GM12874 (cell line): ENCODE data around the gene KLK3.

Source experiments
- CTCF ChIP-seq: IDR thresholded peaks from 2 replicates; pipeline ENCODE4 v1.5.1; 2011; ENCODE audit warnings: low read depth, mild to moderate bottlenecking, control low read depth, low read length, moderate library complexity; ENCODE audit not compliant: insufficient read depth

Gene KLK3

DNA sequence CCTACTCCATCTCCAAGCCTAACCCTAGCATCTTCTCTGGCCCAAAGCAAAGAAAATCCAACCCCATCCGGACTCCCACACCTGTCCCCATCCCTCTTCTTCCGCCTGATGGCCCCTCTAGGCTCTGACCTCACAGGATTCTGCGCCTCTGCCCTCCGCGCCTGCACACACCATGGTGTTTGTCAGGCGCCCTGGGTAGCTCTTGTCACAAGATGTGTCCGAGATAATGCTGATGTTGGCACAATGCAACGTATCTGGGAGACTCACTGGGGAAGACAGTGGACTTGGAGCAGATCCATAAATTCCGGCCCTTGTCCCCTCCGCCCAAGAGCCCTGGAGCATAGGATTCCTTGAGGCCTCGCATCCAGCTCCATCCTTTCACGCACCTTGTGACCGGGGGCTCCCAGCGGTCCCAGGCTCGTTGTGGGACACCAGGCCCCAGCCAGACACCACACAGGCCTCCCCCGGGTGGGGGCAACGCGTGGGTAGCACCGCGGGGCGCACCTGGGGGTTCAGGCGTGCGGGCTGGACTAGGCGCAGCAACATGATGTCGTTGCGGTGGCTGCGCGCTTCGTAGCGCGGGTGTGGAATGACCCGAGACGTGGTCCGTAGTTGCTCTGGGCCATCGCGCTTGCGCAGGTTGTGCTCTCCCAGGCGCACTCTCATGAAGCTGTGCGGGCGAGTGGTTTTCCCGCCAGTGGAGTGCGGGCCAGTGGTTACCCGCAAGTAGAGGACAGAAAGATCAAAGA lies 28.0 kb upstream of the KLK3 start:
- TF ChIP-seq CTCF = no peak

GRCh38 chr19:50827476-50827875 lies 27.2 kb upstream of the KLK3 start:
- TF ChIP-seq CTCF = no peak

DNA sequence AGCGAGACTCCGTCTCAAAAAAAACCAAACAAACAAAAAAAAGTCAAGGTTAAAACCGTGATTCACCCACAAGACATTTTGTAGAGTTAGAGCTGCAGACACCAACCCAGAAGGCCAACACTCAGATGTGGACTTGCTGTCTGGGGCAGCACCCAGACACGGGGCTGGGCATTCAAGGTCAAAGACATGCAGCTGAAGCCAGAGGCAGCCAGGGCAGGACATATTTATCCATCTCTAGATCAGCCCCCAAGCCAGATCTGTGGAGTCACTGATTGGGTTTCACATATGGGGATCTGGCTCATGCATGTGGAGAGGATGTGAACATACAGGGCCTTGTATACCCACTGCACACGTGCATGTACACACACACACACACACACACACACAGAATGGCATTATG lies 24.9 kb upstream of the KLK3 start:
- TF ChIP-seq CTCF = no peak

GRCh38 chr19:50830266-50831025 lies 24.3 kb upstream of the KLK3 start:
- no peak for TF ChIP-seq CTCF

GRCh38 chr19:50831026-50831396 lies 23.7 kb upstream of the KLK3 start:
- no peak for TF ChIP-seq CTCF

- TF ChIP-seq CTCF = no peak
Measured at GRCh38 chr19:50832666-50833065, 22.0 kb upstream of the KLK3 start.

- TF ChIP-seq CTCF = no peak
Measured at GRCh38 chr19:50833117-50833801, 21.5 kb upstream of the KLK3 start, which contains the start of gene KLK15. KLK15 (minus strand) TSS chr19:50833574; CDS start chr19:50831492, 2,082 bp downstream.
